Measurements from ENCODE around the gene PTPRM. TPM values are rescaled to one million over a fixed set of nuclear protein-coding genes. Genes with fewer than 3 reads are reported as not detected.
"Not testable (repeated sequence)": the region's sequence is repeated elsewhere in the genome, so short reads cannot be mapped to it uniquely, and the experiment has no call there.

PTPRM gene
- total RNA-seq, 1 donor from 2014 or later, result 133 TPM

- no peak for DNase-seq (ENCODE audit: low spot score)
Observed at GRCh38 chr18:8036551-8036950, 469.4 kb downstream of the PTPRM start.

- no peak for DNase-seq (ENCODE audit: low spot score)
Observed at GRCh38 chr18:8037296-8037695, 470.2 kb downstream of the PTPRM start.

DNA sequence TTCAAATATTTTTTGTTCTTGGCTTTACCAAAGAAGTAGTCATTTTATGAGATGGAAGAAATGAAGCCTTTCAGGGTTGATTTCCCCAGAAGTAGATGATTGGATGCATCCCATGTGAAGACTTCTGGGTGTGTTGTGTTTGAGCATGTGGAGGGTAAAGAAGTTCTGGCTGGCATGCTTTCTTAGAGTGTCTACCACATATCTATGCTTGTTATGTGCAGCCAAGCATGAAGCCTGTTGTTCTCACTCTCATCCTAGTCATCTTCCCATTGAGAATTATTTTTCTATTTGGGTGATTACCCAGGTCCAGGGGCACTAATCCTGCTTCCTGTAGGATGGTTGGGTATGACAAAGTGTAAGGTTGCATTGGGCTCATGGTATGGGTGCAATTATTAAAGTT, 472.9 kb downstream of the PTPRM start:
- DNase-seq (ENCODE audit: low spot score), result no peak

DNA sequence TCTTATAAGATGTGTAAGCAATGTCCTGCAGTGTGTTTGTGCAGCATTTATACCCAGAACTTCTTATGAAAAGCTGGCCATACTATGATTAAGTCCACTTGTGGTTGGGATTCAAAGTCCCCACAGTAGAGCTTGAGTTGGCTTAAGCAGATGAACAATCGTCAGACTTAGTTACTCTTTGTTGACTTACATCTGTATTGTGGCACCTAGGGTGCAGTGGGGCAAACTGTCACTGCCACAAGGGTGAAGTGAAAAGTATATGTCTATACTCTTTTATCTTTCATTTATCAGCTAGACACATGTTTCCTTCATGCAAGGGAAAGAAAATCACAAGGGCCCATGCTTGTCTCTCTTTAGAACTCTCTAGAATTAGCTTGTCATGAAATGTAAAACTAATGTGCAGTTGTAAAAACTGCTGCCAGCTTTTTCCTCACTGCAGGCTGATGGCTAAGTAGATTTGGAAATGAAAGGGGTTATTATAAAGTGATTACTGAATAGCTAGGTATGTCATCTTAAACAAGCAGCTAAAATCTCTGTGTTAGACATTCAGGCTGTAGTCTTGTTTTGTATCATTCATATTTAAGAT, 474.5 kb downstream of the PTPRM start:
- DNase-seq (ENCODE audit: low spot score), result no peak

- DNase-seq (ENCODE audit: low spot score), result no peak
Observed at GRCh38 chr18:8044004-8044403, 476.9 kb downstream of the PTPRM start.

- no peak for DNase-seq (ENCODE audit: low spot score)
Observed at GRCh38 chr18:8045160-8045883, 478.2 kb downstream of the PTPRM start.

DNA sequence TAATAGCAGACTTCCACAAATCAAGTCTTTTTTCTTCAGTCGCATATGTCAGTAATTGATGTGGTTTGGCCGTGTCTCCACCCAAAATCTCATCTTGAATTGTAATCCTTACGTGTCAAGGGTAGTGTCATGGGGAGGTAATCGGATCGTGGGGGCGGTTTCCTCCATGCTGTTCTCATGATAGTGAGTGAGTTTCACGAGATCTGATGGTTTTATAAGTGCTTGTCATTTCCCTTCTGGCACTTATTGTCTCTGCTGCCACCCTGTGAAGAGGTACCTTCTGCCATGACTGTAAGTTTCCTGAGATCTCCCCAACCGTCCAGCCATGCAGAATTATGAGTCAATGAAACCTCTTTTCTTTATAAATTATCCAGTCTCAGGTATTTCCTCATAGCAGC, 478.8 kb downstream of the PTPRM start:
- no peak for DNase-seq (ENCODE audit: low spot score)

- DNase-seq (ENCODE audit: low spot score), result no peak
Observed at GRCh38 chr18:8046441-8046840, 479.3 kb downstream of the PTPRM start.

DNA sequence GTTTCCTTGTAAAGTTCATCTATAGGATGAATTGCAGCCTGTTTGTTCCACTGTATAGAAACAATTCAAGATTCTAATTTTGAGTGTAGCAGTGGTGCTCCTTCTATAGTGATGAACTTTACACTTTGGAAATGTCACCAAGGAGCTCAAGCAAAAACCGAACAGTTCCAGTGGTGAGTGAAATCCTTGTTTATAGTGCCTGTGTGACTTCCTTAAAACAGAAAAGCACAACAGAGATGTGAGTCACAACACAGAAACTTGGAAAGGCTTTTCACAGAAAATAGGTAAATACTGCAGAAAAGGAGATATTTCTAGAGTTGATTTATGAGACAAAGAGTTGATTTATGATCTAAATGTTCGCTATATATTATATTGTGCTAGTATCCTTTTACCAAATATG, 482.0 kb downstream of the PTPRM start:
- DNase-seq (ENCODE audit: low spot score), result no peak

- DNase-seq (ENCODE audit: low spot score), result no peak
Observed at GRCh38 chr18:8050616-8051329, 483.7 kb downstream of the PTPRM start.

GRCh38 chr18:8051453-8051852, 484.3 kb downstream of the PTPRM start:
- DNase-seq (ENCODE audit: low spot score), result no peak

- DNase-seq (ENCODE audit: low spot score), result no peak
Observed at GRCh38 chr18:8052237-8052701, 485.2 kb downstream of the PTPRM start.

GRCh38 chr18:8056723-8057122, 489.6 kb downstream of the PTPRM start:
- DNase-seq (ENCODE audit: low spot score), result no peak

DNA sequence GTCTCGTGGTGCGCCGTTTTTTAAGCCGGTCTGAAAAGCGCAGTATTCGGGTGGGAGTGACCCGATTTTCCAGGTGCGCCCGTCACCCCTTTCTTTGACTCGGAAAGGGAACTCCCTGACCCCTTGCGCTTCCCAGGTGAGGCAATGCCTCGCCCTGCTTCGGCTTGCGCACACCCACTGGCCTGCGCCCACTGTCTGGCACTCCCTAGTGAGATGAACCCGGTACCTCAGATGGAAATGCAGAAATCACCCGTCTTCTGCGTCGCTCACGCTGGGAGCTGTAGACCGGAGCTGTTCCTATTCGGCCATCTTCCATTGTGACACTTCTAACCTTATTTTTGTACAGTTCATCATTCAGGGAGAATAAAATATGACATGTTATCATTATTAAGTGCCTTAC, 496.0 kb downstream of the PTPRM start:
- not testable (repeated sequence) for DNase-seq (ENCODE audit: low spot score)

- DNase-seq (ENCODE audit: low spot score), result no peak
Observed at GRCh38 chr18:8063733-8064132, 496.6 kb downstream of the PTPRM start.

DNA sequence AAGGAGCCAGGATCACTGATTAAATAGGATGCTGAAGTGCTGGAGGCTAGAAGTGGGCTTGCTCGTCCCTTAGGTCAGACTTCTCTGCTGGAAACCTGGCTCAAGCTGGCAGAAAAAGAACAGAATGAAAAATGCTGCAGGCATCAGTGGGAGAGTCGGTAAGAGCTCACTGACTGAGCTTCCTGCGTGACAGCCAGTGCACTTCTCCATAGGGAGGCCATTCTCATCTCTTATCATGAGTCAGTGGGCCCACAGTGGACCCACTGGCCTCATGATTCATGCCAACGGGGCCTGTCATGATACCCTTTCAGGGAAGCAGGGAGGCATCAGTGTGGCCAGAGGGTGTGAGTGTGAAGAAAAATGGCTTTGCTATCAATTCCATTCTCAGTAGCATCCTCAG, 498.2 kb downstream of the PTPRM start:
- DNase-seq (ENCODE audit: low spot score), result no peak

DNA sequence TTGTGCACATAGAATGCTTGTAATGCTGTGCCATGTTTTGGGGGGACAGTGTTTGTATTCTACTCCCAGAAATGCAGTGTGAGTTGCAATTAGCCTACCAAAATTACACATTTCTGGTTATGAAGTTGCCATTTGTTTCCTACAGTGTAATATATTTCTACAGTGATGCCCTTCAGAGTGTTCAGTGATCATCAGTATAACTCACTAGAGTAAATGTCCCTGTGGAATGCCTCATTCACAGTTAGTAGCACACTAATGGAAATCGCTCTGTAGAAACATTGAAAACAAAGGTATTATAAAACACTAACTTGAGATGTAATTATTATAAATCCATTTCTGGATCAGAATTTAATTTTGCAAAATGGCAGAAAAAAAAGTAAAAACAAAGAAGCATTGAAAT, 498.7 kb downstream of the PTPRM start:
- no peak for DNase-seq (ENCODE audit: low spot score)

- no peak for DNase-seq (ENCODE audit: low spot score)
Observed at GRCh38 chr18:8069708-8070107, 502.6 kb downstream of the PTPRM start.

DNA sequence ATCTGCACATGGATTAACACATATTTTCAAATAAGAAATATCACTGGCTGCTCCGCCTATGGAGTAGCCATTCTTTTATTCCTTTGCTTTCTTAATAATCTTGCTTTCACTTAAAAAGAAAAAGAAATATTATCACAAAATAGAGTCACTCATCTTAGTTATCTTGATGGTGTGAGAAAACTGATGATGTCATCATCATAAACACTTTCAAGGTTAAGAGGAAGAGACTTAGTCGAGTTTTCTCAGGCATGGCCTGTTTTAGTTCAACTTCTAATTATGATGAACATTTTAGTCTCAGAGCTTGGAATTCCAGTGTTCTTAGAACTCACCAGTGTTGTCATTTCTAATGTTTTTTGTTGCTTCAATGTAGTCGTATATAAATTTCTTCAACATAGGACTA, 506.1 kb downstream of the PTPRM start:
- DNase-seq (ENCODE audit: low spot score), result no peak

DNA sequence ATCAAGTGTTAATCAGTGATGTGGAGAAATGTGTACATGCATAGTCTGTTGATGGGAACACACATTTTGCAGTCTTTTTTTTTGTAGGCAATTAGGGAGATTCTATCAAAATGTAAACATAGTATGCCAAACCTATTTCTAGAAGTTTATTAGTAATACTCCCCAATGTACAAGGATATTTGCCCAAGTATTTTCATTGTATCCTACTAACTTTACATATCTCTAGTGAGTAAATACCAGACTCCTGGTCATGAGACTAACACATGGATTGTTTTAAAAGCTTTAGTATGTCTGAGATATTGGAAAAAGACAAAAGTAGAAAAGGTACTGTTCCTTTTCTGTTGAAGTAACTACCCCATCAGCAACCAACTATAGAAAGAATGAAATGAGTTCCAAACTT, 513.0 kb downstream of the PTPRM start:
- DNase-seq (ENCODE audit: low spot score), result no peak

DNA sequence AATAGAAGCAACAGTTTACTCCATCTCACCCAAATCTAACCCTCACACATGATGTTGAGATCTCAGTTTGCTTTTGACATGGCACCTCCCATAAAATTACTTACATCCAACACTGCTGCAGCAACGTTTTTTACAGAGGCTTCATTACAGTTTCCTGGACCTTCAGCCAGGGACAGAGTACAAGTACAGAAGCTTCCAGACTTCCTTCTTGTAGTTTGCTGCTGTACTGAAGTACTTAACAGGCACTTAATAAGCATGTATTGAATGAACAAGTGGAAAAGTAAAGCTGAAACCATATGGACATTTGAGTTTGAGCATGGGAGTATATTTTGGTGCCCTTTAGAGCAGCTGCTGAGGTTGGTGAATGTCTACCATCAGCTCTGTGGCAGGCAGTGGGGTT, 514.2 kb downstream of the PTPRM start:
- DNase-seq (ENCODE audit: low spot score), result no peak

DNA sequence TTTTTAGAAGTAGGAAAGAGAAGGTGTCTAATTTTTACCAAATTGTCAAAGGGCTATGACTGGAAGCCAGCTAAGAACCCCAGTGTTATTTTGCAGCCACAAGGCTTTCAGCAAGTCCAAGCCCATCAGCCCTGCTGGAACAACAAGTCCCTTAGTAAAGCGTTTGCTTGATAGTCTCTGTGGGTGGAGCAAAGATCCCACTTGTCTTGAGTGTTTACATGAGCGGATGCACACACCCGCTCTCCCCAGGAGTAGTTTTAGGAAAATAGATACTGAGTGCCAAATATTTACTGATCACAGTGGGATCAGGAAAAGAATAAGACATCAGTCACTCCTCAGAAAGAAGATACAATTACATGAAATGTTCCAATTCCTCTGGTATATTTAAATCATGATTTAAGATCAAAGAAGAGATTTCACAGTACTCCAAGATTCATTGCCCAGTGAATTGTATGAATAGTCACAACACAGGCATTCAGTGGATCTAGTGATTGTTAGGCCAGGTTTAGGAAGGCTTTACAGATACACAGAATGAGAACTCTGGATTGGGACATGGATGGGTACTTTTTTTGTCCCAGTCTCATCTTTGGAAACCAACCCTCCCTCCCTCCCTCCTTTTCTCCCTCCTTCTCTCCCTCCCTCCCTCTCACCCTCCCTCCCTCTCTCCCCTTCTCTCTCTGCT, 514.9 kb downstream of the PTPRM start:
- DNase-seq (ENCODE audit: low spot score), result no peak
